Ovary (tissue), 9 donors: ENCODE data around the gene BCAS4. TPM values are rescaled to one million over a fixed set of nuclear protein-coding genes. Genes with fewer than 3 reads are reported as not detected.

ENCODE experiments used
- DNase-seq, 5 donors: peaks; one replicate each; pipeline ENCODE4 v3.0.0-alpha.2; 2019 to 2020
- H3K27ac ChIP-seq, 2 donors: fragments of 200-600 bp; one replicate each; pipeline versions ENCODE4 v1.5.1 to v1.8.0; 2019 to 2022
- H3K27me3 ChIP-seq: fragments of 200-600 bp; one replicate; pipeline ENCODE4 v1.8.0; 2022
- H3K36me3 ChIP-seq: fragments of 200-600 bp; sonication (generic); one replicate; pipeline ENCODE4 v1.5.1; 2019
- H3K4me1 ChIP-seq: one replicate; pipeline ENCODE4 v1.8.1; 2013; ENCODE audit warnings: mild to moderate bottlenecking, moderate library complexity; ENCODE audit not compliant: insufficient read depth
- H3K4me3 ChIP-seq: fragments of 200-600 bp; sonication (generic); one replicate; pipeline ENCODE4 v1.5.1; 2017
- H3K9me3 ChIP-seq, 2 donors: fragments of 200-600 bp in 1 of 2; sonication (generic) in 1 of 2; one replicate each; pipeline versions ENCODE4 v1.5.1 to v1.8.1; 2013 to 2019; ENCODE audit warnings: mild to moderate bottlenecking in 1 of 2, moderate library complexity in 1 of 2
- EP300 ChIP-seq: sonication (generic); formaldehyde crosslinking; IDR thresholded peaks from one replicate; pipeline ENCODE4 v1.6.1; 2017; ENCODE audit warnings: antibody characterized with exemption
- POLR2A ChIP-seq: fragments of 450-650 bp; IDR thresholded peaks from one replicate; pipeline ENCODE4 v1.6.1; 2017; ENCODE audit warnings: antibody characterized with exemption, mild to moderate bottlenecking, moderate library complexity
- WGBS, 3 donors: extraction: QIAGEN DNeasy Blood & Tissue Kit in 1 of 3; methylation state at CpG; one replicate each; pipeline versions ENCODE4 v1.1.5 to v1.1.7; 2013 to 2017; 5-methylcytosine and 5-hydroxymethylcytosine counted together
- intact Hi-C, 4 donors: fragments of 100-400 bp; cut with DNase I; formaldehyde crosslinking; loops; one replicate each; pipeline versions ENCODE4 v1.11.0 to v1.15.1; 2022 to 2023
- polyA plus RNA-seq, 2 donors: library from polyadenylated mRNA; stranded (reverse); fragments of 200-250 nt in 1 of 2; fragments of 350-450 nt in 1 of 2; fragmentation: Illumina TruSeq in 1 of 2; extraction: RNeasy Lipid Tissue Mini Kit (QIAGEN cat#74804) in 1 of 2; gene quantifications; one replicate each; pipeline ENCODE4 v1.2.3, GENCODE V29; 2013 to 2014
- total RNA-seq, 7 donors: library from RNA; depleted of rRNA in 2 of 7; stranded (reverse); fragments of >200 nt in 2 of 7; fragmentation: NEBNext Ultra II Directional in 3 of 7; extraction: Animal tissue kit (Norgen Biotek cat#: 25700) in 3 of 7; gene quantifications; one replicate each; pipeline versions ENCODE4 v1.1.0 to v1.2.4, GENCODE V29; 2016 to 2023
- TF ChIP-seq, protein P1 (sequence below), 3 donors: fragments of 450-650 bp in 2 of 3; fragments of 200-600 bp in 1 of 3; IDR thresholded peaks; one replicate each; pipeline versions ENCODE4 v1.5.1 to v1.8.0; 2016 to 2022; ENCODE audit warnings: antibody characterized with exemption in 3 of 3, mild to moderate bottlenecking in 1 of 3
- donor health status: DM: no; HTN: no; CAD: no; lungs with moderate emphysema.
- donor health status: DM: no; HTN: no; CAD: no.
- donor health status: Bipolar disorder and iron deficiency.
- donor health status: DM: yes; HTN: yes; CAD: no.
- donor health status: DM: no; HTN: no; CAD: no.
- donor health status: DM: yes; HTN: yes; CAD: no.

The BCAS4 gene
- total and polyA plus RNA-seq, 9 donors: 2.0 to 9.1 (median 3.1) TPM

GRCh38 chr20:50885068-50885467 is 90.2 kb downstream of the BCAS4 start:
- H3K36me3 ChIP-seq: no peaks in the 10 kb centered on the region
- H3K4me1 ChIP-seq: no peaks in the 10 kb centered on the region
- H3K27me3 ChIP-seq: no peaks in the 10 kb centered on the region
- no peak overlapping the region for H3K4me3 ChIP-seq
- DNase-seq: no peak
- H3K9me3 ChIP-seq: no peaks in the 10 kb centered on the region
- TF ChIP-seq EP300 (no peak), POLR2A (no peak)
- TF ChIP-seq, protein P1, sequence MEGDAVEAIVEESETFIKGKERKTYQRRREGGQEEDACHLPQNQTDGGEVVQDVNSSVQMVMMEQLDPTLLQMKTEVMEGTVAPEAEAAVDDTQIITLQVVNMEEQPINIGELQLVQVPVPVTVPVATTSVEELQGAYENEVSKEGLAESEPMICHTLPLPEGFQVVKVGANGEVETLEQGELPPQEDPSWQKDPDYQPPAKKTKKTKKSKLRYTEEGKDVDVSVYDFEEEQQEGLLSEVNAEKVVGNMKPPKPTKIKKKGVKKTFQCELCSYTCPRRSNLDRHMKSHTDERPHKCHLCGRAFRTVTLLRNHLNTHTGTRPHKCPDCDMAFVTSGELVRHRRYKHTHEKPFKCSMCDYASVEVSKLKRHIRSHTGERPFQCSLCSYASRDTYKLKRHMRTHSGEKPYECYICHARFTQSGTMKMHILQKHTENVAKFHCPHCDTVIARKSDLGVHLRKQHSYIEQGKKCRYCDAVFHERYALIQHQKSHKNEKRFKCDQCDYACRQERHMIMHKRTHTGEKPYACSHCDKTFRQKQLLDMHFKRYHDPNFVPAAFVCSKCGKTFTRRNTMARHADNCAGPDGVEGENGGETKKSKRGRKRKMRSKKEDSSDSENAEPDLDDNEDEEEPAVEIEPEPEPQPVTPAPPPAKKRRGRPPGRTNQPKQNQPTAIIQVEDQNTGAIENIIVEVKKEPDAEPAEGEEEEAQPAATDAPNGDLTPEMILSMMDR (IDR thresholded peaks at IDR 0.05): no peak
- no peak overlapping the region for H3K27ac ChIP-seq
- 65 to 72% (median 66%) methylated on average over 7 of the region's 7 CpGs for WGBS, 3 donors
- intact Hi-C loops: no loop called here

DNA sequence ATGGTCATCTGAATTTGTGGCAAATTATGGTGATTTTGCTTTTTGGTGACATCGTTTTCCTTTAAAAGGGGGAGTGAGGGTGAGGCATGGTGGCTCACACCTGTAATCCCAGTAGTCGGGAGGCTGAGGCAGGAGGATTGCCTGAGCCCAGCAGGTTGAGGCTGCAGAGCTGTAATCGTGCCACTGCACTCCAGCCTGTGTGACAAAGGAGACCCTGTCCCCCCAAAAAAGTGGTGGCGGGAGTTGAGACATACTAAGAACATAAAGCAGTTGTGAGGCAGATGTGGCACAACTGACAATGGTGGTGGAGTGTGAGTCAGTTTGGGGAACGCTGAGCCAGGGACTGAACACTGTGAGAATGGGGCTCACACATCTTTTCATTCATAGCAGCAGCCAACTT is 90.9 kb downstream of the BCAS4 start:
- no peak overlapping the region for H3K4me3 ChIP-seq
- no peak for DNase-seq
- intact Hi-C loops: no loop called here
- H3K27me3 ChIP-seq: no peaks in the 10 kb centered on the region
- H3K27ac ChIP-seq: no peak overlapping the region
- TF ChIP-seq EP300 (no peak), POLR2A (no peak)
- TF ChIP-seq, protein P1 (IDR thresholded peaks at IDR 0.05): no peak
- WGBS, 3 donors: 85 to 87% (median 87%) methylated on average over 5 of the region's 5 CpGs
- H3K4me1 ChIP-seq: no peaks in the 10 kb centered on the region
- H3K36me3 ChIP-seq: no peaks in the 10 kb centered on the region
- H3K9me3 ChIP-seq: no peaks in the 10 kb centered on the region

- H3K4me1 ChIP-seq: no peaks in the 10 kb centered on the region
- 68 to 80% (median 74%) methylated on average over 12 of the region's 12 CpGs for WGBS, 3 donors
- no peak for DNase-seq
- H3K36me3 ChIP-seq: no peaks in the 10 kb centered on the region
- no peaks in the 10 kb centered on the region for H3K27me3 ChIP-seq
- no peaks in the 10 kb centered on the region for H3K9me3 ChIP-seq
- TF ChIP-seq POLR2A (no peak), EP300 (no peak)
- TF ChIP-seq, protein P1 (IDR thresholded peaks at IDR 0.05): no peak
- H3K27ac ChIP-seq: no peak overlapping the region
- no peak overlapping the region for H3K4me3 ChIP-seq
- intact Hi-C loops: no loop called here
Measured at GRCh38 chr20:50886184-50886790, 91.4 kb downstream of the BCAS4 start.

- intact Hi-C loops: no loop called here
- Histone ChIP-seq H3K9me3 (no peaks in the 10 kb centered on the region), H3K36me3 (no peaks in the 10 kb centered on the region), H3K27me3 (no peaks in the 10 kb centered on the region), H3K4me1 (no peaks in the 10 kb centered on the region), H3K4me3 (no peak overlapping the region), H3K27ac (no peak overlapping the region)
- 77 to 90% (median 78%) methylated on average over 3 of the region's 3 CpGs for WGBS, 3 donors
- no peak for DNase-seq
- TF ChIP-seq EP300 (no peak), POLR2A (no peak)
- TF ChIP-seq, protein P1 (IDR thresholded peaks at IDR 0.05): no peak
Measured at GRCh38 chr20:50887576-50887975, 92.7 kb downstream of the BCAS4 start.
